ENCODE data around the gene CD59. TPM values are rescaled to one million over a fixed set of nuclear protein-coding genes. Genes with fewer than 3 reads are reported as not detected.

The CD59 gene
- total and polyA plus RNA-seq, 9 of the 15 experiments (the other 6 are each of a cell fraction or from before 2014, with no cell fraction given) = 38.1 to 338 (median 173) TPM

DNA sequence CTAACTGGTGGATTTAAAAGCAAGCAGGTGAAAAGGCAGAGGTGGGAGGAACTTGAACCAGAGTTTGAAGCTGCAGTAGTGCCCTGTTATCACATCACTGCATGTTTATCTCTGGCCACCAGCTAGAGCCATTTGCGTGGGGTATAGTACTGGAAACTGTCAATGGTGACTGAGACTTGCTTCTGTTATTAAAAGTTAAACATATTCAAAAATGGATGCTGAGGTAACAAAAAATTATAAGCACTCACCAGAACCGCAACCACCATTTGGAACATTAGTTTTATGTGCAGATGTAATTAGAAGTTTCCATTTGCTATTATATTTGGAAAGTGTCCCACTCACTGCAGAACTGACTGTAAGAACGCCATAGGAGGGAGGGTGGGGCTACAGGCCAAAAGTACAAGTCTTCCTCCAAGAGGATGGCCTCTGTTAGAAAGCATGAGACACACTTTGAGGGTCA lies 1.2 kb upstream of the CD59 start (continued):
- TF ChIP-seq EP400 (IDR thresholded peaks at IDR 0.05) (peak; percentile 59), ZNF324 (CRISPR knock-in tag; IDR thresholded peaks at IDR 0.05) (no peak), MEF2A (IDR thresholded peaks at IDR 0.05; ENCODE audit: control insufficient read depth, low read depth, low read length) (peak; percentile 63), MYBL2 (IDR thresholded peaks at IDR 0.05; ENCODE audit: low read depth) (peak; percentile 84), MYBL2 (CRISPR knock-in tag; IDR thresholded peaks at IDR 0.05; ENCODE audit: borderline replicate concordance) (no peak), ZNF398 (CRISPR knock-in tag; IDR thresholded peaks at IDR 0.05) (no peak), EWSR1 (IDR thresholded peaks at IDR 0.05; ENCODE audit: borderline replicate concordance, low read depth, partially characterized antibody) (no peak), ZNF780A (CRISPR knock-in tag; IDR thresholded peaks at IDR 0.05) (no peak), ZNF830 (CRISPR knock-in tag; IDR thresholded peaks at IDR 0.05) (no peak), ETV6 (IDR thresholded peaks at IDR 0.05; ENCODE audit: borderline replicate concordance in 1 of 2, low read depth in 2 of 2, low read length in 1 of 2) (no peak; a peak in 1 of 4 replicates), ETV6 (CRISPR knock-in tag; IDR thresholded peaks at IDR 0.05; ENCODE audit: borderline replicate concordance) (no peak), TFAP4 (CRISPR knock-in tag; IDR thresholded peaks at IDR 0.05; ENCODE audit: borderline replicate concordance) (no peak), ZFX (CRISPR knock-in tag; IDR thresholded peaks at IDR 0.05) (no peak), NONO (IDR thresholded peaks at IDR 0.05; ENCODE audit: low read depth in 2 of 2, low read length in 1 of 2) (no peak), E2F1 (CRISPR knock-in tag; IDR thresholded peaks at IDR 0.05) (no peak), ZNF79 (CRISPR knock-in tag; IDR thresholded peaks at IDR 0.05; ENCODE audit: low read depth) (no peak), TEAD1 (CRISPR knock-in tag; IDR thresholded peaks at IDR 0.05) (no peak), HMG20B (CRISPR knock-in tag; IDR thresholded peaks at IDR 0.05) (no peak), ZNF707 (CRISPR knock-in tag; conservative IDR thresholded peaks at IDR 0.05) (no peak)
- TF ChIP-seq, protein P1, sequence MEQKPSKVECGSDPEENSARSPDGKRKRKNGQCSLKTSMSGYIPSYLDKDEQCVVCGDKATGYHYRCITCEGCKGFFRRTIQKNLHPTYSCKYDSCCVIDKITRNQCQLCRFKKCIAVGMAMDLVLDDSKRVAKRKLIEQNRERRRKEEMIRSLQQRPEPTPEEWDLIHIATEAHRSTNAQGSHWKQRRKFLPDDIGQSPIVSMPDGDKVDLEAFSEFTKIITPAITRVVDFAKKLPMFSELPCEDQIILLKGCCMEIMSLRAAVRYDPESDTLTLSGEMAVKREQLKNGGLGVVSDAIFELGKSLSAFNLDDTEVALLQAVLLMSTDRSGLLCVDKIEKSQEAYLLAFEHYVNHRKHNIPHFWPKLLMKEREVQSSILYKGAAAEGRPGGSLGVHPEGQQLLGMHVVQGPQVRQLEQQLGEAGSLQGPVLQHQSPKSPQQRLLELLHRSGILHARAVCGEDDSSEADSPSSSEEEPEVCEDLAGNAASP (IDR thresholded peaks at IDR 0.05) = no peak
- TF ChIP-seq, protein P2, sequence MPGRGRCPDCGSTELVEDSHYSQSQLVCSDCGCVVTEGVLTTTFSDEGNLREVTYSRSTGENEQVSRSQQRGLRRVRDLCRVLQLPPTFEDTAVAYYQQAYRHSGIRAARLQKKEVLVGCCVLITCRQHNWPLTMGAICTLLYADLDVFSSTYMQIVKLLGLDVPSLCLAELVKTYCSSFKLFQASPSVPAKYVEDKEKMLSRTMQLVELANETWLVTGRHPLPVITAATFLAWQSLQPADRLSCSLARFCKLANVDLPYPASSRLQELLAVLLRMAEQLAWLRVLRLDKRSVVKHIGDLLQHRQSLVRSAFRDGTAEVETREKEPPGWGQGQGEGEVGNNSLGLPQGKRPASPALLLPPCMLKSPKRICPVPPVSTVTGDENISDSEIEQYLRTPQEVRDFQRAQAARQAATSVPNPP (IDR thresholded peaks at IDR 0.05; ENCODE audit: borderline replicate concordance, insufficient read depth, insufficient read length) = no peak

Data from K562 (cell line).